ENCODE results near the gene SRSF6.

Gene SRSF6

DNA sequence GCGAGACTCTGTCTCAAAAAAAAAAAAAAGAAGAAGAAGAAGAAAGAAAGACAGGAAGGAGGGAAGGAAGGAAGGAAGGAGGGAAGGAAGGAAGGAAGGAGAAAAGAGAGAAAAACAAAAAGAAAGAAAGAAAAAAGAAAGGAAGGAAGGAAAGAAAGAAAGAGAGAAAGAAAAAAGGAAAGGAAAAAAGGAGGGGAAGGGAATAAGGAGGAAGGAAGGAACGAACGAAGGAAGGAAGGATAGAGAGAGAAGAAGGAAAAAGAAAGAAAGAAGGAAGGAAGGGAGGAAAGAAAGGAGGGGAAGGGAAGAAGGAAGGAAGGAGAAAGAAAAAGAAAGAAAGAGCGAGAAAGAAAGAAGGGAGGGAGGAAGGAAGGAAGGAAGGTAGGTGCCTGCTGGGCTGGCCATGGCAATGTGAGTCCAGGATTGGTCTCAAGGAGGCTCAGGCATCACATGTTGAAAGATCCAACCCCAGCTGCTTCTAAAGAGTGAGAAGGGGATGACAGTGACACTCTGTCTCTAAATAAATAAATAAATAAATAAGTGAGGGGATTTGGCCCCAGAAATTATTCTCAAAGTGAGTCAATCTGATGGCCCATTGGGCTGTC, 24.3 kb upstream of the SRSF6 start:
- Histone ChIP-seq H3K36me3 (no peaks in the 10 kb centered on the region), H3K4me1 (no peaks in the 10 kb centered on the region), H3K27ac (no peak overlapping the region), H3K4me3 (no peak overlapping the region), H3K9me3 (no peaks in the 10 kb centered on the region), H3K27me3 (peaks cover 0 to 7% of the 10 kb centered on the region in 2 donors)
- intact Hi-C loops (cut with DNase I; ENCODE audit: low total_unique reads) = no loop called here
- TF ChIP-seq CTCF (IDR thresholded peaks at IDR 0.05) = no peak
- DNase-seq = no peak

DNA sequence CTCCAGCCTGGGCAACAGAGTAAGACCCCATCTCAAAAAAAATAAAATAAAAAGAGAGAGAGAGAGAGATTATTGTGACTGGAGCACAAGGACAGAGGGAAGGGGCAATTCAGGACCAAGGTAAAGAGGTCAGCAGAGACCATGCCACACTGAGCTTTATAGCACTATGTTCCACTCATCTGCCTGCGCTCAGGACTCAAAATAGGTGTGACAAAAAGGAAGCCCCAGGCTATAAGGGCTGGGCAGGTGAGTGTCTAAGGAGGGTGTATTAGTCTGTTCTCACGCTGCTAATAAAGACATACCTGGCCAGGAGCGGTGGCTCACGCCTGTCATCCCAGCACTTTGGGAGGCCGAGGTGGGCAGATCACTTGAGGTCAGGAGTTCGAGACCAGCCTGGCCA, 23.1 kb upstream of the SRSF6 start:
- Histone ChIP-seq H3K27me3 (peaks cover 0 to 9% of the 10 kb centered on the region in 2 donors), H3K4me3 (no peak overlapping the region), H3K27ac (no peak overlapping the region), H3K4me1 (no peaks in the 10 kb centered on the region), H3K36me3 (no peaks in the 10 kb centered on the region), H3K9me3 (no peaks in the 10 kb centered on the region)
- DNase-seq = peak in 1 of 2 donors; percentile 7
- intact Hi-C loops (cut with DNase I; ENCODE audit: low total_unique reads) = no loop called here
- TF ChIP-seq CTCF (IDR thresholded peaks at IDR 0.05) = no peak

GRCh38 chr20:43438578-43439316, 18.9 kb upstream of the SRSF6 start:
- intact Hi-C loops (cut with DNase I; ENCODE audit: low total_unique reads) = no loop called here
- no peak for DNase-seq
- Histone ChIP-seq H3K36me3 (no peaks in the 10 kb centered on the region), H3K4me3 (no peak overlapping the region), H3K9me3 (no peaks in the 10 kb centered on the region), H3K27ac (no peak overlapping the region), H3K4me1 (no peaks in the 10 kb centered on the region), H3K27me3 (peaks cover 0 to 10% of the 10 kb centered on the region in 2 donors)
- TF ChIP-seq CTCF (IDR thresholded peaks at IDR 0.05) = no peak

GRCh38 chr20:43440531-43440930, 17.2 kb upstream of the SRSF6 start:
- no peaks in the 10 kb centered on the region for H3K36me3 ChIP-seq
- H3K27me3 ChIP-seq = peaks cover 0 to 22% of the 10 kb centered on the region in 2 donors
- no peak overlapping the region for H3K4me3 ChIP-seq
- no peaks in the 10 kb centered on the region for H3K9me3 ChIP-seq
- H3K27ac ChIP-seq = no peak overlapping the region
- H3K4me1 ChIP-seq = no peaks in the 10 kb centered on the region
- DNase-seq = no peak
- intact Hi-C loops (cut with DNase I; ENCODE audit: low total_unique reads) = no loop called here
- TF ChIP-seq CTCF (IDR thresholded peaks at IDR 0.05) = no peak

GRCh38 chr20:43442282-43442880, 15.3 kb upstream of the SRSF6 start:
- H3K9me3 ChIP-seq = no peaks in the 10 kb centered on the region
- H3K4me3 ChIP-seq = no peak overlapping the region
- peaks cover 0 to 28% of the 10 kb centered on the region in 2 donors for H3K27me3 ChIP-seq
- no peaks in the 10 kb centered on the region for H3K4me1 ChIP-seq
- intact Hi-C loops (cut with DNase I; ENCODE audit: low total_unique reads) = no loop called here
- H3K36me3 ChIP-seq = no peaks in the 10 kb centered on the region
- H3K27ac ChIP-seq = no peak overlapping the region
- no peak for DNase-seq
- no peak for TF ChIP-seq CTCF (IDR thresholded peaks at IDR 0.05)
